ENCODE data around the gene ZXDC. TPM values are rescaled to one million over a fixed set of nuclear protein-coding genes. Genes with fewer than 3 reads are reported as not detected.

The ZXDC gene
- total RNA-seq, 1 donor from 2014 or later = 29.0 TPM

GRCh38 chr3:126507886-126508285 is 32.2 kb upstream of the ZXDC start:
- Mint-ChIP-seq H3K4me1 (ENCODE audit: unreplicated experiment) (no peaks in the 10 kb centered on the region), H3K9me3 (no peaks in the 10 kb centered on the region)

DNA sequence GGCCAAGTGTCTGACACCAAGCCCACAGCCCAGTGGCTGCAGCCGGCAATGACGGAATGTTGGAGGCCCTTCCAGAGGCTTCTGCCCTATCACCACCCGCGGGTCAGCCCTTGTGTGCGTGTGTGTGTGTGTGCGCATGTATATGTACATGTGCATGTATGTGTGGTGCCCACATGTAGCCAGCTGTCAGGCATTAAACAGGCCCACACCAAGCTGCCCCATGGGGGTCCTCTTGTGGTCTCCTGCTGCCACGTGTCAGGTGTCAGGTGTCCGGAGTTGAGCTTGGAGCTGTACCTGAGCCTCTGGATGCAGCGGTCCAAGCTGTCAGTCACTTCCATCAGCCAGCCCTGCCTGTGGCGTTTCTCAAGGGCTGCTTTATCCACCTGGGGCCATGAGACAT is 28.0 kb upstream of the ZXDC start:
- no peak for DNase-seq (ENCODE audit: extremely low spot score, unreplicated experiment)
- TF ChIP-seq, protein P1, sequence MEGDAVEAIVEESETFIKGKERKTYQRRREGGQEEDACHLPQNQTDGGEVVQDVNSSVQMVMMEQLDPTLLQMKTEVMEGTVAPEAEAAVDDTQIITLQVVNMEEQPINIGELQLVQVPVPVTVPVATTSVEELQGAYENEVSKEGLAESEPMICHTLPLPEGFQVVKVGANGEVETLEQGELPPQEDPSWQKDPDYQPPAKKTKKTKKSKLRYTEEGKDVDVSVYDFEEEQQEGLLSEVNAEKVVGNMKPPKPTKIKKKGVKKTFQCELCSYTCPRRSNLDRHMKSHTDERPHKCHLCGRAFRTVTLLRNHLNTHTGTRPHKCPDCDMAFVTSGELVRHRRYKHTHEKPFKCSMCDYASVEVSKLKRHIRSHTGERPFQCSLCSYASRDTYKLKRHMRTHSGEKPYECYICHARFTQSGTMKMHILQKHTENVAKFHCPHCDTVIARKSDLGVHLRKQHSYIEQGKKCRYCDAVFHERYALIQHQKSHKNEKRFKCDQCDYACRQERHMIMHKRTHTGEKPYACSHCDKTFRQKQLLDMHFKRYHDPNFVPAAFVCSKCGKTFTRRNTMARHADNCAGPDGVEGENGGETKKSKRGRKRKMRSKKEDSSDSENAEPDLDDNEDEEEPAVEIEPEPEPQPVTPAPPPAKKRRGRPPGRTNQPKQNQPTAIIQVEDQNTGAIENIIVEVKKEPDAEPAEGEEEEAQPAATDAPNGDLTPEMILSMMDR (conservative IDR thresholded peaks at IDR 0.05) = no peak
- Mint-ChIP-seq H3K36me3 (no peaks in the 10 kb centered on the region), H3K4me1 (ENCODE audit: unreplicated experiment) (no peaks in the 10 kb centered on the region), H3K4me3 (no peak overlapping the region), H3K27ac (no peak overlapping the region), H3K9me3 (no peaks in the 10 kb centered on the region), H3K27me3 (peaks cover 15% of the 10 kb centered on the region)

More at GRCh38 chr3:126507886-126508285, 32.2 kb upstream of the ZXDC start:
- TF ChIP-seq, protein P1 (conservative IDR thresholded peaks at IDR 0.05) = no peak
- no peak for DNase-seq (ENCODE audit: extremely low spot score, unreplicated experiment)
- Mint-ChIP-seq H3K27me3 (peaks cover 21% of the 10 kb centered on the region), H3K36me3 (no peaks in the 10 kb centered on the region), H3K27ac (no peak overlapping the region), H3K4me3 (no peak overlapping the region)

- H3K27ac Mint-ChIP-seq = no peak overlapping the region
- H3K9me3 Mint-ChIP-seq = no peaks in the 10 kb centered on the region
- no peaks in the 10 kb centered on the region for H3K36me3 Mint-ChIP-seq
- no peak for DNase-seq (ENCODE audit: extremely low spot score, unreplicated experiment)
- H3K4me3 Mint-ChIP-seq = no peak overlapping the region
- H3K27me3 Mint-ChIP-seq = peaks cover 15% of the 10 kb centered on the region
- no peaks in the 10 kb centered on the region for H3K4me1 Mint-ChIP-seq (ENCODE audit: unreplicated experiment)
- TF ChIP-seq, protein P1 (conservative IDR thresholded peaks at IDR 0.05) = no peak
These were observed 27.0 kb upstream of the ZXDC start for GRCh38 chr3:126502656-126503055.

GRCh38 chr3:126501736-126502135 is 26.0 kb upstream of the ZXDC start:
- Mint-ChIP-seq H3K9me3 (no peaks in the 10 kb centered on the region), H3K27ac (no peak overlapping the region), H3K4me3 (no peak overlapping the region), H3K27me3 (peaks cover 18% of the 10 kb centered on the region), H3K36me3 (no peaks in the 10 kb centered on the region), H3K4me1 (ENCODE audit: unreplicated experiment) (no peaks in the 10 kb centered on the region)
- no peak for DNase-seq (ENCODE audit: extremely low spot score, unreplicated experiment)
- TF ChIP-seq, protein P1 (conservative IDR thresholded peaks at IDR 0.05) = no peak

GRCh38 chr3:126501054-126501453 is 25.4 kb upstream of the ZXDC start:
- TF ChIP-seq, protein P1 (conservative IDR thresholded peaks at IDR 0.05) = no peak
- Mint-ChIP-seq H3K27ac (no peak overlapping the region), H3K4me3 (no peak overlapping the region), H3K36me3 (no peaks in the 10 kb centered on the region), H3K4me1 (ENCODE audit: unreplicated experiment) (no peaks in the 10 kb centered on the region), H3K27me3 (peaks cover 15% of the 10 kb centered on the region), H3K9me3 (no peaks in the 10 kb centered on the region)
- DNase-seq (ENCODE audit: extremely low spot score, unreplicated experiment) = no peak

DNA sequence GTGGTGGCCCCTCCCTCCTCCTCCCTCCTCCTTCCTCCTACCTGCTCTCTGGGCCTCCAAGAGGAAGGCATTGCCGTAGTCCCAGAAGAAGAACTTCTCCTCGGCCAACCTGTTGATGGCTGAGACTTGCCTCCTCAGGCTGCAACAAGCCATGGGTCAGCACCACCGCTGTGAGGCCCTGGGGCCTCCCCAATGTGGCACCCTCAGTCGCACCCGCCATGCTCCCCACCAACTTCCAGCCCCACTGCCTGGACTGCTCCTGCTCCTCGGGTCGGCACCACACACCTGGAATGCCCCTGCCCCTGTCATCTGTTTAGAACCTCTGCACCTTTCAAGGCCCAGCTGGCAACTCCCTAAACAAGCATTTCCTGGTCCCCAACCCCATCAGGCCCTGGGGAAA is 24.3 kb upstream of the ZXDC start:
- DNase-seq (ENCODE audit: extremely low spot score, unreplicated experiment) = no peak
- TF ChIP-seq, protein P1 (conservative IDR thresholded peaks at IDR 0.05) = no peak
- Mint-ChIP-seq H3K36me3 (no peaks in the 10 kb centered on the region), H3K27ac (no peak overlapping the region), H3K4me1 (ENCODE audit: unreplicated experiment) (no peaks in the 10 kb centered on the region), H3K9me3 (no peaks in the 10 kb centered on the region), H3K27me3 (peaks cover 11% of the 10 kb centered on the region), H3K4me3 (no peak overlapping the region)
